ENCODE results near the gene ITPRID2.

Gene ITPRID2

GRCh38 chr2:181891258-181891965, at the start of gene ITPRID2:
Gene ITPRID2, plus strand, starts transcription at chr2:181891730. Its CDS starts 337 bp downstream, at chr2:181892067.
- peak; percentile 96 for DNase-seq (ENCODE audit: low spot score)
- in situ Hi-C loops (cut with MboI; ENCODE audit: low sequenced_read_pairs, unreplicated experiment) = no loop called here
- TF ChIP-seq, protein P1, sequence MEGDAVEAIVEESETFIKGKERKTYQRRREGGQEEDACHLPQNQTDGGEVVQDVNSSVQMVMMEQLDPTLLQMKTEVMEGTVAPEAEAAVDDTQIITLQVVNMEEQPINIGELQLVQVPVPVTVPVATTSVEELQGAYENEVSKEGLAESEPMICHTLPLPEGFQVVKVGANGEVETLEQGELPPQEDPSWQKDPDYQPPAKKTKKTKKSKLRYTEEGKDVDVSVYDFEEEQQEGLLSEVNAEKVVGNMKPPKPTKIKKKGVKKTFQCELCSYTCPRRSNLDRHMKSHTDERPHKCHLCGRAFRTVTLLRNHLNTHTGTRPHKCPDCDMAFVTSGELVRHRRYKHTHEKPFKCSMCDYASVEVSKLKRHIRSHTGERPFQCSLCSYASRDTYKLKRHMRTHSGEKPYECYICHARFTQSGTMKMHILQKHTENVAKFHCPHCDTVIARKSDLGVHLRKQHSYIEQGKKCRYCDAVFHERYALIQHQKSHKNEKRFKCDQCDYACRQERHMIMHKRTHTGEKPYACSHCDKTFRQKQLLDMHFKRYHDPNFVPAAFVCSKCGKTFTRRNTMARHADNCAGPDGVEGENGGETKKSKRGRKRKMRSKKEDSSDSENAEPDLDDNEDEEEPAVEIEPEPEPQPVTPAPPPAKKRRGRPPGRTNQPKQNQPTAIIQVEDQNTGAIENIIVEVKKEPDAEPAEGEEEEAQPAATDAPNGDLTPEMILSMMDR (IDR thresholded peaks at IDR 0.05; ENCODE audit: borderline replicate concordance, control extremely low read depth, extremely low read depth, insufficient read depth, missing control alignments) = no peak

DNA sequence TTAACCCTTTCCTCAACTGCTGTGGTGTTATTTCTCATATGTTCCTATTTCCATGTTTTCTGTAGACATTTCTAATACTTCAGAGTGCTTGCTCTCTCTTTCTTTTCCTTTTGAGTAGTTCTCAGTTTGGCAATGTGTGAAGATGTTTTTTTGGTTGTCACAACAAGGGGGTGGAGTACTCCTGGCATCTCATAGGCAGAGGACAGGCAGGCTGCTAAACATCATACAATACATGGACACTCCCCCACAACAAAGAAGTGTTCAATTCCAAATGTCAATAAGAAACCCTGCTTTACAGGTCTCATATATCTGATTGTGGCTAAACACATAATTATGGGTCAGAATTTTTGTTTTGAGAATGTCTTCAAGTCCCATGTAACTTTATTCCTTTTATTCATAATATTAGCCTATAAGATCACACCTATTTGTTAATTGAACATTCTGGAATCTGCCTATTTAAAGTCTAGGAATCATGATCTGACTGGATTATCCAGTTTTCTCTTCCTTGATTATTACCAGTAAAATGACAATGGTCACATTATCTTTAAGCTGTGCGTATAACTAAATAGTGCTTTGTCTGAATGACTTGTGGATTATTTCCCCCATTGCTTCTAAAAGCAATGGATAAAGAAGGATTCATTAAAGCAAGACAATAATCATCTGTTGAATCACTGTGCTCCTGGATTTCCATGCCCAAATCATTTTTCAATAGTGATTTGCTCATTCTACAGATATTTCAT, 46.8 kb upstream of the ITPRID2 start:
- in situ Hi-C loops (cut with MboI; ENCODE audit: low sequenced_read_pairs, unreplicated experiment) = no loop called here
- TF ChIP-seq, protein P1 (IDR thresholded peaks at IDR 0.05; ENCODE audit: borderline replicate concordance, control extremely low read depth, extremely low read depth, insufficient read depth, missing control alignments) = no peak

GRCh38 chr2:181846399-181847197, 44.9 kb upstream of the ITPRID2 start:
- TF ChIP-seq, protein P1 (IDR thresholded peaks at IDR 0.05; ENCODE audit: borderline replicate concordance, control extremely low read depth, extremely low read depth, insufficient read depth, missing control alignments) = no peak
- DNase-seq (ENCODE audit: low spot score) = no peak
- in situ Hi-C loops (cut with MboI; ENCODE audit: low sequenced_read_pairs, unreplicated experiment) = no loop called here

More for the DNA sequence above, 46.8 kb upstream of the ITPRID2 start:
- DNase-seq (ENCODE audit: low spot score) = no peak

- no peak for DNase-seq (ENCODE audit: low spot score)
- in situ Hi-C loops (cut with MboI; ENCODE audit: low sequenced_read_pairs, unreplicated experiment) = no loop called here
Observed at GRCh38 chr2:181847198-181847556, 44.4 kb upstream of the ITPRID2 start.

GRCh38 chr2:181847702-181848101, 43.8 kb upstream of the ITPRID2 start:
- no peak for DNase-seq (ENCODE audit: low spot score)
- in situ Hi-C loops (cut with MboI; ENCODE audit: low sequenced_read_pairs, unreplicated experiment) = no loop called here

More at GRCh38 chr2:181847198-181847556, 44.4 kb upstream of the ITPRID2 start:
- TF ChIP-seq, protein P1 (IDR thresholded peaks at IDR 0.05; ENCODE audit: borderline replicate concordance, control extremely low read depth, extremely low read depth, insufficient read depth, missing control alignments) = no peak

More at GRCh38 chr2:181847702-181848101, 43.8 kb upstream of the ITPRID2 start:
- TF ChIP-seq, protein P1 (IDR thresholded peaks at IDR 0.05; ENCODE audit: borderline replicate concordance, control extremely low read depth, extremely low read depth, insufficient read depth, missing control alignments) = no peak

Data from GM13976 (cell line).